Measurements from ENCODE around the gene SPEG.

Gene SPEG

GRCh38 chr2:219538504-219538951 lies 103.9 kb downstream of the SPEG start:
- DNase-seq (ENCODE audit: low read depth), result no peak
- TF ChIP-seq CTCF (IDR thresholded peaks at IDR 0.05; ENCODE audit: control insufficient read depth, extremely low read depth, insufficient read depth), result no peak
- H3K4me3 ChIP-seq (ENCODE audit: low read depth, low read length), result no peak overlapping the region

GRCh38 chr2:219538956-219539788 lies 104.5 kb downstream of the SPEG start:
- H3K4me3 ChIP-seq (ENCODE audit: low read depth, low read length), result no peak overlapping the region
- no peak for DNase-seq (ENCODE audit: low read depth)
- TF ChIP-seq CTCF (IDR thresholded peaks at IDR 0.05; ENCODE audit: control insufficient read depth, extremely low read depth, insufficient read depth), result no peak

- H3K4me3 ChIP-seq (ENCODE audit: low read depth, low read length), result no peak overlapping the region
- DNase-seq (ENCODE audit: low read depth), result no peak
- TF ChIP-seq CTCF (IDR thresholded peaks at IDR 0.05; ENCODE audit: control insufficient read depth, extremely low read depth, insufficient read depth), result no peak
Observed at GRCh38 chr2:219539926-219540678, 105.5 kb downstream of the SPEG start.

GRCh38 chr2:219540784-219541504 lies 106.3 kb downstream of the SPEG start:
- no peak for DNase-seq (ENCODE audit: low read depth)
- no peak overlapping the region for H3K4me3 ChIP-seq (ENCODE audit: low read depth, low read length)
- no peak for TF ChIP-seq CTCF (IDR thresholded peaks at IDR 0.05; ENCODE audit: control insufficient read depth, extremely low read depth, insufficient read depth)

GRCh38 chr2:219541611-219542180 lies 107.1 kb downstream of the SPEG start:
- DNase-seq (ENCODE audit: low read depth), result peak; percentile 67

More at GRCh38 chr2:219541611-219542180, 107.1 kb downstream of the SPEG start:
- H3K4me3 ChIP-seq (ENCODE audit: low read depth, low read length), result peak overlapping the region; percentile 63
- TF ChIP-seq CTCF (IDR thresholded peaks at IDR 0.05; ENCODE audit: control insufficient read depth, extremely low read depth, insufficient read depth), result peak; percentile 81

Data from LNCaP clone FGC (cell line).